ENCODE results near the gene LRIT1.

The LRIT1 gene

GRCh38 chr10:84269773-84270172, 28.4 kb upstream of the LRIT1 start:
- TF ChIP-seq, protein P1, sequence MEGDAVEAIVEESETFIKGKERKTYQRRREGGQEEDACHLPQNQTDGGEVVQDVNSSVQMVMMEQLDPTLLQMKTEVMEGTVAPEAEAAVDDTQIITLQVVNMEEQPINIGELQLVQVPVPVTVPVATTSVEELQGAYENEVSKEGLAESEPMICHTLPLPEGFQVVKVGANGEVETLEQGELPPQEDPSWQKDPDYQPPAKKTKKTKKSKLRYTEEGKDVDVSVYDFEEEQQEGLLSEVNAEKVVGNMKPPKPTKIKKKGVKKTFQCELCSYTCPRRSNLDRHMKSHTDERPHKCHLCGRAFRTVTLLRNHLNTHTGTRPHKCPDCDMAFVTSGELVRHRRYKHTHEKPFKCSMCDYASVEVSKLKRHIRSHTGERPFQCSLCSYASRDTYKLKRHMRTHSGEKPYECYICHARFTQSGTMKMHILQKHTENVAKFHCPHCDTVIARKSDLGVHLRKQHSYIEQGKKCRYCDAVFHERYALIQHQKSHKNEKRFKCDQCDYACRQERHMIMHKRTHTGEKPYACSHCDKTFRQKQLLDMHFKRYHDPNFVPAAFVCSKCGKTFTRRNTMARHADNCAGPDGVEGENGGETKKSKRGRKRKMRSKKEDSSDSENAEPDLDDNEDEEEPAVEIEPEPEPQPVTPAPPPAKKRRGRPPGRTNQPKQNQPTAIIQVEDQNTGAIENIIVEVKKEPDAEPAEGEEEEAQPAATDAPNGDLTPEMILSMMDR (IDR thresholded peaks at IDR 0.05; ENCODE audit: control insufficient read depth, extremely low read depth, insufficient read depth), result no peak
- no peak overlapping the region for H3K4me3 ChIP-seq (ENCODE audit: low read depth, low read length)
- DNase-seq (ENCODE audit: low read depth), result no peak

DNA sequence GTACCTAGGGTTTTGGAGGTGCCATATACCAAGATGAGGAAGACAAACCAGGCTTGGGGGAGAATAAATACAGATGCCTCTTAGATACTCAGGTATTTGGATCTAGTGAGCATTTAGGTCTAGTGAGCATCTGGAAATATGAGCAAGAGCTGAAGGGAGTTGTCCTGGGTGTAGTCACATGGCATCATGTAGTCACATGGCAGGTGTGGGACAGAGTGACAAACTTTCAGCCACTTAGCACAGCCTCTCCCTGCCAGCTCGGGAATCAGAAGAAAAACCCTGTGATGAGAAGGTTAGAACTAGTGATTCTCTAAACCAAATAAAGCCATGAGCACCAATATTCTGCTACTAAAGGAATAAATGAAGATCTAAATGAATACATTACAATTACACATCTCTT, 27.8 kb upstream of the LRIT1 start:
- DNase-seq (ENCODE audit: low read depth), result no peak
- TF ChIP-seq, protein P1 (IDR thresholded peaks at IDR 0.05; ENCODE audit: control insufficient read depth, extremely low read depth, insufficient read depth), result no peak
- no peak overlapping the region for H3K4me3 ChIP-seq (ENCODE audit: low read depth, low read length)

GRCh38 chr10:84267503-84268126, 26.3 kb upstream of the LRIT1 start:
- TF ChIP-seq, protein P1 (IDR thresholded peaks at IDR 0.05; ENCODE audit: control insufficient read depth, extremely low read depth, insufficient read depth), result peak; percentile 53
- no peak overlapping the region for H3K4me3 ChIP-seq (ENCODE audit: low read depth, low read length)
- DNase-seq (ENCODE audit: low read depth), result no peak

- no peak overlapping the region for H3K4me3 ChIP-seq (ENCODE audit: low read depth, low read length)
- TF ChIP-seq, protein P1 (IDR thresholded peaks at IDR 0.05; ENCODE audit: control insufficient read depth, extremely low read depth, insufficient read depth), result no peak
- no peak for DNase-seq (ENCODE audit: low read depth)
Measured at GRCh38 chr10:84265418-84265817, 24.1 kb upstream of the LRIT1 start.

GRCh38 chr10:84264611-84265141, 23.3 kb upstream of the LRIT1 start:
- DNase-seq (ENCODE audit: low read depth), result peak; percentile 54
- TF ChIP-seq, protein P1 (IDR thresholded peaks at IDR 0.05; ENCODE audit: control insufficient read depth, extremely low read depth, insufficient read depth), result peak; percentile 99

GRCh38 chr10:84263716-84264115, 22.4 kb upstream of the LRIT1 start:
- no peak for DNase-seq (ENCODE audit: low read depth)
- H3K4me3 ChIP-seq (ENCODE audit: low read depth, low read length), result no peak overlapping the region
- TF ChIP-seq, protein P1 (IDR thresholded peaks at IDR 0.05; ENCODE audit: control insufficient read depth, extremely low read depth, insufficient read depth), result no peak

More at GRCh38 chr10:84264611-84265141, 23.3 kb upstream of the LRIT1 start:
- H3K4me3 ChIP-seq (ENCODE audit: low read depth, low read length), result no peak overlapping the region

Measured in LNCaP clone FGC (cell line).